GM19025 (cell line): ENCODE data around the gene NPLOC4.
A peak's percentile ranks its signal among the peaks of the same experiment; 100 is the strongest.

Source experiments
- ATAC-seq: cut with Tn5 transposase; IDR thresholded peaks from one replicate; pipeline ENCODE4 v1.9.1; 2021; ENCODE audit warnings: mild to moderate bottlenecking, low read depth, moderate library complexity; ENCODE audit not compliant: unreplicated experiment

NPLOC4 gene

DNA sequence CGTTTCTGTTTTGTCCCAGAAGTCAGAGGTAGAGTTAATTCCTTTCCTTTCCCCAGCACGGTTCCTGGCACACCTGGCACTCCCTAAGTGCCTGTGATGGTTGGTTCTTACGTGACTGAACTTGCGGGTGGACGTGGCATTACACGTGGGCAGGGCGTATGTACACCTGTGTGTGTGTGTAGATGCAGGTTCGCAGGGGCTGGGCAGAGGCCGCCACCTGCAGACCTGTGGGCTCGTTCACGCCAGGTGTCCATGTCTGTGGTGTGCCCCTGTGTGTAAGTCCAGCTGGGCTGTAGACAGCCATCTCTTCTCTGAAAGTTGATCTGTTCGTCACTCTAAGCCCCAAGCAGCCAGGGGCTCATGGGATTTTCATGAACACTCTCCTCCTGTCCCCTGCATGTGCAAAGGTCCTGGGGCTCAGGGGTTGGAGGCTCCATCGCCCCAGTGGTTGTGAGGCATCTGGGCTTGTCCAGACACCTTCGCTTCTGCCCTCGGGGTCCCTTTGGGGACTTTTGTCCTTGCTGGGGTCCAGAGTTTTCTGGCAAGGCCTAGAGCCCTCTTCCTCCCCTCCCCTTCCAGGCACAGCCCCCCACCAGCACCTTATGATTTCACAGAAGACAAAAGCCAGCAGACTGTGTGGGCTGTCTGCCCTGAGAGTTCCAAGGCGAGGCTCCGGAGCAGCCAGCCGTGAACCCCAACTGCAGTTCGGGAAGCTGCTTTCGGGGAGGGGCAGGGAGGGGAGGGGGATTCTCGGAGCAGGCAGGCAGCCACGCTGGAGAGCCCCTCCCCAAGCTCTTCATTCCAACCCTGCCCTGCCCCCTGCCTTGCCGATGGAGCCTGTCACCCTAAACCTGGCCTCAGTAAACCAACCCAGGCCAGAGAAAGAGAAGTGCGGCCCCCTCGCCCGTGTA lies 114.2 kb downstream of the NPLOC4 start:
- no peak for ATAC-seq

DNA sequence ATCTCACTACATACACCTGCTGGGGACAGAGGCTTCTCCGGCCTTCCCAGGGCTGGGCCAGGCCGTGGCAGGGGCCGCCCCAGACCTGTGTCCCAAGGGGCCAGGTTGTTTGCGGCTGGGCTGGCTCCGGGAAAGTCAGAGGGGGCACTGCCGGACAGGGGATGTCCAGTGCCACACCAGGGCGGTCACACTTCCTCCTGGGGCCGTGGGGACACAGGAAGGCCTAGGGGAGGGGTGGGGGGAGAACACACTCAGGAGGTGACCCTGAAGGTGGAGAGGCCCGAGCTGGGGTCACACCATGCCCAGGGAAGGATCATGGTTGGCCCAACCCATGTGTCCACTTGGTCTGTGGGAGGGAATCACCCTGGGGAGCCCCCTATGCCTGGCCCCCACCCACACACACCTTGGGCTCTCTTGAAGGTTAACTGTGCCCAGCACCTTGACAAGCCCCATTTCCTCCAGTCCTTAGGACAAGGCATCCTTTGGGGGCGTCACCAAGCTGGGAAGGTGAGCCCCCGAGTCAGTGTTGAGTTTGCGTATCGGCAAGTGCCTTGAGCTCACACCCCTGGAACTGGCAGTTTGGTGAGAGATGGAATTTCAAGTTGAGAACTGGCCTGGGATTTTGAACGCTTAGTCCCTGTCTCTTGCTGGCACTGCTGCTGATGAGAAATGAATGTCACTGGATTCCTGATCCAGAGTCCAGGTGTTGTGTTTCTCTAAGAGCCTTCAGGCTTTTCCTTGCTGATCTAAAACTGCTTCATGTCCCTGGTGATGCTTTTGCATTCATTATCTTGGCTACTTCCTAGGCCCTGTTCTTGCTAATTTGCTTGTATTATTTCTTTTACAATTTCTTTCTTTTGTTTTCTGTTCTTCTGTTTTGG lies 116.7 kb downstream of the NPLOC4 start:
- ATAC-seq: no peak

DNA sequence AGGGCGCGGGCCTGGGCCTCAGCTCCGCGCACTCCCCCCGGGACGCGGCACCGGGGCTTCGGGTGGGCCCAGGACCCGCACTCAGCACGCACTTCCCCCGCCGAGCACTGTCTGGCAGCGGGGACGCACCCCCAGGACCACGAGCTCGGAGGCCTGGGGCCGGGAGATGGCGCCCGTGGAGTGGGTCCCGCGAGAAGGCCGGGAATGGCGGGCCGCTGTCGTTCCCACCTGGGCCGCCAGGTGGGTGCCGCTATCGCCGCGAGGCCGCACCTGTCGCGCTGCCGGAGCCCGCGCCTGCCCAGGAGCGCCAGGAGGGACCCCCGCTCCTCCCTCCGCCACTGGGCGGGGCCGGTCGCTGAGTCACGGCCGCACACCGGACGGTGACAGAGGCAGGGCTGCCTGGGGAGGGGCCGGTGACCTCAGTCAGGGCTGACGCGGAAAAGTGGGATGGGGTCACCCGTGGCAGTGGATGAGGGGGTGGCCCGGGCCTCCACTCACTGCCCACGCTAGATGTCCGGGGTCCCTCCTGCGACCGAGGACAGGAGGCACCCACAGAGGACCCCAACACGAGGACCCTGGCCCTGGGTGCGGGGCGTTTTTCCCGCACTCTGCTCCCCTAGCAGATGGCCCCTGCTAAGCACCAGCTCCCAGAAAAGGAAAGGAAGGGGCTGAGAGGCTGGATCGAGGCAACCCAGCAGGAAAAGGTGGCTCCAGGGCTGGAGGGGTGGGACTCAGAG lies 117.5 kb downstream of the NPLOC4 start:
- no peak for ATAC-seq

DNA sequence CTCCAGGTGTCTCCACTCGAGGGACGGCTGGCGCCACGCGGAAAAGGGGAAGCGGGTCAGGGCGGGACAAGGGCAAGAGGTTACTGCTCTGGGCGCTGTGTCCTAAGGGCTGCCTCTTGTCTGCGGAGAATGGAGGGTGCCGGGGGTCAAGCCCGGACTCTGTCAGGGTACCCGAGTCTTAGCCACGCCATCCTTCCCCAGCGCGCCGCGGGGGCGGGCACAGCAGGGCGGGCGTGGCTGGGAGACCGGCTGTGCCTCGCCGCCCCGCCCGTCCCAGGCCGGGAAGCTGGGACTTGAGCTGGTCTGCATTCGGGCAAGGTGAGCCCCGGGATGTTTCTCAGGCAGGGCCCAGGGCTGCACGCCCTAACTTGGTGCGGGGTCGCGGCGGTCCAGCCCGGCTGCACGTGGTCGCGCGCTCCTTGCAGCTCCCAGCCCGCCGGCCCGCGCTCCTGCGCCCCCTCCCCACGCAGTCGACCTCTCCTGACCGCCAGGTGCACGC lies 118.1 kb downstream of the NPLOC4 start:
- no peak for ATAC-seq

DNA sequence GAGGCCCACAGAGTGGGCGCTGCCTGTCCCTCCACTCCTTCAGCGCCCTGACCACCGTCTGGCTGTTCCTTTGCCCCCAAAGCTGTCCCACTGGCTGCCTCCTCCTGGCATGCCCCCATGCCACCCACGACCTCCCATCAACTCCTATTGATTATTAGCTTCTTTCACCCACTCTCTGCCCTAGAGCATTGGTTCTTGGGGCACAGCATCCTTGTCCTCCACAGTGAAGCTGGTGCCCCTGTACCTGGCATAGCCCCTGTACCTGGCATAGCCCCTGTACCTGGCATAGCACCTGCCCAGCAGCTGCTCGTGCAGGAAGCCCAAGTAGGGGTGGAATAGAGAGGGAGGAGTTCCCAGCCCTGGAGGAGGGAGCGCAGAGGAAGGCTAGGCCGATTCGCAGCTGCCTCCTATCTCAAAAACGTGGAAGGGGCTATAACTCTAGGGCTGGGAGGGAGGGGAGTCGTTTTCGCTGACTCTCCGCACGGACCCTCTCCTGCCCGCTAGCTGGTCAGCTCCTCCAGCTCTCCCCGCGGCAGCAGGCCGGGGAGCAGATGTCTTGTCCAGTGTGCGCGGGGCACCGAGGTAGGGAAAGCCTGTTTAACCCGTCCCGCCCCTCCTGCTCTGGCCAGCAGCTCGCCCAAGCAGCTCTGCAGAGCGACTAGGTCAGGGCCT lies 118.7 kb downstream of the NPLOC4 start:
- ATAC-seq: no peak

DNA sequence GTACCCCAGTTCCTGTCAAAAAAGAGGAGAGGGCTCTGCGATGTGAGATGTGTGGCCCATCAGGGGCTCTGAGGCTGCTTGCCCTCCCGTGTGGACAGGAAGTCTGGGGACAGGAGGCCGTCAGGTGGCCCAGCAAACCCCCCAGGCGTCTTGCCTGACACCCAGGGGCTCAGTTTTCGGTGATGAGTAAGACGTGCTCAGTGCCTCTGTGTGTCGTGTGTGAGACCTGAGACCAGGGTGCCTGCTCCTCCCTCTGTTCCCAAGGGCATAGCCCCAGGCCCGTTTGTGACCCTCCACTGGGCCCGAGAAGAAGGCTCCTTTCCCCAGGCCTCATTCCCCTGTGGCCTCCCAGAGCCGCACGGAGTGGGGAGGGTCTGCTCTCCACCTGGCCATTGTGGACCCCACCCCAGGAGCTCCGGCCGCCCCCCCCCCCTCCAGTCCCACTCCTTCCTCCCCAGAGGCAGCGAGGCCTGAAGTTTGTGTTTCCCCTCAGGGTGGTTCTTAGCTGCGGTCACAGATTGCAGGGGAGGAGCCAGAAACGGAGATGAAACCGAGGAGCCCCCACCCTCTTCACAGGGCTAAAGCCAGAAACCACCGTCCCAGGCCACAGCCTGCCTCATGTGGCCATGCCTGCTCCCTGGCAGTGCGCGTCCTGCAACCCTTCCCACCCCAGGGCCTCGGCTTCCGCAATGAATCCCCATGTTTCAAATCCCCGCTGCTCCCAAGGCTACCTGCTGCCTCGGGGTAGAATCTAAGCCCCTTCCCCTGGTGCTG lies 119.4 kb downstream of the NPLOC4 start:
- no peak for ATAC-seq

DNA sequence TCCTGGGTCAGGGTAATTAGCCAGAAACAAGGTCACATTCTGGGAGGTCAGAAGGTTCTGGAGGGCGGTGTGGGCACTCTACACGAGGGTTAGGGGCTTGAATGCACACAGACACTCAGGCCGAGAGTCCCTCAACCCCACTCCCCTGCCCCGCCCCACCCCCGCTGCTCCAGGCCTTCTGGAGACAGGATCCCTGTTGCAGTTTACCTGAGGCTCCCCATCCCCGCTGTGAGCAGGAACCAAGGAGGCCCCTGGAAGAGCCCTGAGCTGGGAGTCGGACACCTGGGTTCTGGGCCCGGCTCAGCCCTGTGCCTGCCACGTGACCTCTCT lies 119.9 kb downstream of the NPLOC4 start:
- no peak for ATAC-seq

DNA sequence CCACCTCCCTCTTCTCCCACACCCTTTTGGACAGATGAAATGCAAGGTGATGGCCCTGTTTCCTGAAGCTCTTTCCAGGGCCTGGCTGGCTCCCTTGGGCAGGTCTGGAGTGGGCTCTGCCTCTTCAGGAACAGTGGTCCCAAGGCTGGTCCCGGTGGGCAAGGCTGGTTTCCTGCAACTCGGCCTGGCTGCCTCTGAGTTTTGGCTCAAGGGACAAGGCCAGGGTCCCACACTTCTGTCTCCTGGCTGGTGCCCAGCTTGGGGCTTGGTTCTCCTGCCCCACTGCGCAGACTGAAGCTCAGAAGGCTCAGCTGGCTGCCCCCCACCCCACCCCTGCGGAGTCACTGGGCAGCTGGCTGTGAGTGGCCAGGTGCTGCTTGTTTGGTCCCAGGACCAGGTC lies 120.5 kb downstream of the NPLOC4 start:
- no peak for ATAC-seq

DNA sequence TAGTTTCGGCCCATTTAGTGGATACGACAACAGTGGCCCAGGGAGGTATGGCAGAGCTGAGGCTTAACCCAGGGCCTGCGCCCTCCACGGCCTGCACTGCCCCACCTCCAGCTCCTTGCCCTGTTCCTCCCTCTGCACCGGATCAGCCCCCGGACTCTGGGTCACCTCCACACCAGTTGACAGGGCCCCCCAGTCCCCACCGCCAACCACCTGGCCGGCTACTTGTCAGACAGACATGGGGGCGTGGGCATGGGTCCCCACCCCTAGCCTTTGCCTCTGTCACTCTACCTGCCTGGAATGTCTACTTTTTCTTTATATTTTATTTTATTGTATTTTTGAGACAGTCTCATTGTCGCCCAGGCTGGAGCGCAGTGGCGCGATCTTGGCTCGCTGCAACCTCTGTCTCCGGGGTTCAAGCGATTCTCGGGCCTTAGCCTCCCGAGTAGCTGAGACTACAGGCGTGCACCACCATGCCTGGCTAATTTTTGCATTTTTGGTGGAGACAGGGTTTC lies 121.3 kb downstream of the NPLOC4 start:
- ATAC-seq: no peak

DNA sequence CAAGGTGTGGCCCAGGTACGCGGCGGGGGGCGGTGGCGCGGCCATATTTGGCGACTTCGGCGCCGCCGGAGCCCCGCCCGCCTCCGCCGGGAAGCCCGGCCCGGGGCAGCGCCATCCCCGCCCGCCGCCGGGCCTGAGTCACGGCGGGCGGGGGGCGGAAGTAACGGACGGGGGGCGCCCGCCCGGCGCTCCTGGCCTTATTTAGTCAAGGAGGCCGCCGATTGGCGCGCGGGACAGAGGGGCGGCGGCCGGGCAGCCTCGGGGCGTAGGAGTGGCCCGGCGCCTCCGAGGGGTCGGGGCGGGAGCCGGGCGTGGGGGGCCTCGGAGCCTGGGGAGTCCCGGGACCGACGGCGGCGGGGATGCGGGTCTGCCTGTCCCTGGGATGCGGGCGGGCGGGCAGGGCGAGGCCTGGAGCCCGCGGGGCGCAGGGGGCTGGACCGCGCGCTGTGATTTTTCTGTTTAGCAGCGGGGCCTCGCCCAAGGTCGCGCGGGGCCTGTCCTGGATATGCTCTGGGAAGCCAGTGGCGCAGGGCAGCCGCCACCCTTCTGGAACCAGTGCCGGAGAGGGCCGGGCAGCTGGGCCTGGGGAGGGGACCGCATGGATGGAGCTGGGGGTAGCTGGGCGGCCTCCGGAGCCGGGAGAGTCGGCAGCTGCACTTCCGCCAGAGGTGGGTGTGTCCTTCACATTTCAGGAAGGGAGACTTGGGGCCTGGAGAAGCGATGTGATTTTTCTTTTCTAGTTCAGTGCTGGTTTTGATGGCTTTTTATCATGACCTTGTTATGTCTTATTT lies 122.0 kb downstream of the NPLOC4 start:
- peak; percentile 13 for ATAC-seq

DNA sequence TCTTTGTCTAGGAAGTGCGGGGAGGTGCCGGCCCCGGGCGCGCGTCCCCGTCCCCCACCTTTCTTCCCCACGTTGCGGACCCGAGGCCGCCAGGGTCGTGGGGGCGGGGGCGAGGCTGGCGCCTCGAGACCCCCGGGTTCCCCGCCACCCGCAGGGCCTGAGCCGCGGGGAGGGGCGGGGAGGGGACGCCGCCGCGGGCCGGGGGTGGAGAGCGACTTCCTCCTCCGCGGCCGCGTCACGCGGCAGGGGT lies 122.5 kb downstream of the NPLOC4 start:
- no peak for ATAC-seq

DNA sequence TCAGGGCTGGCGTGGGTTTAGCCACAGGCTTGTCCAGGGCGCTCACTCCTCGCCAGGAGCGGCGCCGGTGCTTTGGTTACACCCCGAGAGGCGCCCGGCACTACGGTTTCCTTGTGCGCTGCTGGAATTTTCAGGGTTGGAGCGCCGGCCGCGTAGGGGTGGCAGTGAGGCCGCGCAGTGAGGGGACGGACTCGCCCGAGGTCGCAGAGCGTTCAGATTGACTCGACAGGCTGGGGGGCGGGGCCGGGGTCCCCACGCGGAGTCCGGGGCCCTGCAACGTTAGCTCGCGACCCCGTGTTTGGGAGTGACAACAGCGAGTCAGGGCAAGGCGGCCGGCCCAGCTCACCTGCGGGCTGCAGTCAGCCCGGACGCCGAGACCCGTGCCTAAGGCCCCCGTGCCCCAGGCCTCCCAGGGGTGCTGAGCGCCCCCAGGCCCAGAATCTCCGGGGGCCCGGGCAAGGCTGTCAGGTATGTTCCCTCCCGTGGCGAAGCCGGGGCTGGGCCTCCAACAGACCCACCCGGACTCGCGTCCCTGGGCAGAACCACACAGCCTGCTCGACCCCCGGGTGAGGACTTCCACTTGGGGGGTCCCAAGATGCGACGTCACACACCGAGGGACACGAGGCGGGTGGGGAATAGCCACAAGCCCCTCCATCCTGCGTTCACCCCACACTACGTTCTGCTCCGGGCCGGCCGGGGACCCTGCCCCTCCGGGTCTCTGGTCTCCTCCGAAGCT lies 123.0 kb downstream of the NPLOC4 start:
- ATAC-seq: no peak

DNA sequence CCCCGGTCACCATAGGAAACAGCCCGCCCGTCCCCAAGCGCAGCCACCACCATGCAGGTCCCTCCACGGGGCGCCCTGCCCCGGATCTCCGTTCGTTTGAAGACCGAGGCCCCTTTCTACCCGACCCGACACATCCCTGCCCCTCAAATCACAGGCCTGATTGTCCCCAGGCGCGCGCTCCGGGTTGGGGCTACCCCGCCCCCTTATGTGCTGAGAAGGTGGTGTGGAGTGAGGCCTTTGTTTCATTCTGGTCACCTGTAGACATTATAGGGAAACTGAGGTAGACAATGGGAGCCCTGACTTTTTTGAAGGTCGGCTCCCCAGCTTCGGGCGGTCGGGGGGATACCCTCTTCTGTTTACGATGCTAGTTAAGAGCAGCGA lies 123.5 kb downstream of the NPLOC4 start:
- no peak for ATAC-seq

DNA sequence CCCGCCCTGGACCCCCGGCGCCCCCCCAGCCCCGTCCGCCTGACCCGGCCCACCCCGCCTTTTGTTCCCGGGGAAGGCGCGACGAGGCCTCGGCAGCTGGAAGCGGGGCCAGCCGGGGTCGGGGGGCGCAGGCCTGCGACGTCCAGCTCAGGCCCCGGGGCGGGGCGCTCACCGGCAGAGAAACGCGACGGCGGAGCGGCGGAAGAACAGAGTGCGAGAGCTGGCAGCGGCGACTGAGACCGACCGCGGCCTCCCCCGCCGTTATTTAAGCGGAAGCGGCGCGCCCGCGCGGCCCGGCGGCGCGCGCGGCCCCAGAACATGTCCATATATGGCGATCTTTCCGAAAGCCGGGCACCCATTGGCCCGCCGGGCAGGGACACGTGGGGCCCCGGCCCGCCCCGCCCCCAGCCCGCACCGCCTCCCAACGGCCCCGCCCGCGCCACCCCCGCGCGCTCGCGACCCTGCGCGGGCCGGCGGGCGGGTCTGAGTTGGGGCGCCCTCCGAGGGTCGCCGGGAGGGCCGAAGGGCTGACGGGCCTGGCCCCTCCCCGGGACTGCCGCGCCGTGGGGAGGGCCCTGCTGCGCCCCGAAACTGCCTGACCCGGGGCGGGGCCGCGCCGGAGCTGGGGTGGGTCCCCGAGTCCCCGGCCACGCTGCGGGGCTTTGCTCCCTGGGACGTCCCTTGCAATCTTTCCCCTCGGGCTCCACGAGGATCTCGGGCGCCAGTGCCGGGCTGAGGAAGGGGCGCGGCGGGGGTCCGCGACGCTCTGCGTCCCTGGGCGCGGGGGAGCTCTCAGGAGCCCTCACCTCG lies 124.1 kb downstream of the NPLOC4 start, which contains the start of gene ACTG1:
TSS of gene ACTG1 (minus strand) at position 238 of the 810 bp plus-strand sequence. CDS start 445 bp downstream, outside the sequence.
- ATAC-seq: peak; percentile 48

DNA sequence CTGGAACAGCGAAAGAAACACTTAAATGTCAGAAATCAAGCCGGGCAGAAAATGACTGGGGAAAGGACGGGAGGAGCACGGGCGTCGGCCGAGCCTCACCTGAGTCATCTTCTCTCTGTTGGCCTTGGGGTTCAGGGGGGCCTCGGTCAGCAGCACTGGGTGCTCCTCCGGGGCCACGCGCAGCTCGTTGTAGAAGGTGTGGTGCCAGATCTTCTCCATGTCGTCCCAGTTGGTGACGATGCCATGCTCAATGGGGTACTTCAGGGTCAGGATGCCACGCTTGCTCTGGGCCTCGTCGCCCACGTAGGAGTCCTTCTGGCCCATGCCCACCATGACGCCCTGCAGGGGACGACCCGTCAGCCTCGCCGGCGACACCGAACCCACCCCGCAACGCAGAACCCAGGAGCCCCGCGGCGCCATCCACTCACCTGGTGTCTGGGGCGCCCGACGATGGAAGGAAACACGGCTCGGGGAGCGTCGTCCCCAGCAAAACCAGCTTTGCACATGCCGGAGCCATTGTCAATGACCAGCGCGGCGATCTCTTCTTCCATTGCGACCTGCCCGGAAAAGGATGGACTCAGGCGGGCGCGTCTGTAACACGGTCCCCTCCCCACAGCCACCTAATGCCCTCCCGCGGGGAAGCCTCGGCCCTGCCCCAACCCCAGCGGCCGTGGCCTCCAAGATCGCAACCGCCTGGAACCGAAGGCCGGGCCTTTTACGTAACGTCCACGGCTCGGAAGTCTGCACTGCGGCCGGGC lies 124.9 kb downstream of the NPLOC4 start:
- ATAC-seq: no peak

DNA sequence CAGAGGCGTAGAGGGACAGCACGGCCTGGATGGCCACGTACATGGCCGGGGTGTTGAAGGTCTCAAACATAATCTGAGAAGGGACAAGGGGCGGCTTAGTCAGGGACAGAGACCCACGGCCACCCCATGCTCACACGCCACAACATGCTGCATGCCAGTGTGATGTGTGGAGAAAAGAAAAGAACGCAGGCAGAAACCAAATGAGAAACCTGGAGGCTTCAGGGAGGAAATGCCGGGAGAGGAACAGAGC lies 125.4 kb downstream of the NPLOC4 start:
- ATAC-seq: no peak
